ENCODE results near the gene ZBTB16. TPM values are rescaled to one million over a fixed set of nuclear protein-coding genes. Genes with fewer than 3 reads are reported as not detected.

Gene ZBTB16
- total RNA-seq, 1 donor from 2014 or later, result 160 TPM

GRCh38 chr11:114081641-114082414, 22.3 kb downstream of the ZBTB16 start:
- ATAC-seq (no peak), DNase-seq (ENCODE audit: low spot score) (no peak)

- peak; percentile 47 for DNase-seq (ENCODE audit: low spot score)
- peak; percentile 39 for ATAC-seq
Observed at GRCh38 chr11:114082415-114082748, 22.9 kb downstream of the ZBTB16 start.

GRCh38 chr11:114082767-114083181, 23.3 kb downstream of the ZBTB16 start:
- DNase-seq (ENCODE audit: low spot score) (peak; percentile 62), ATAC-seq (peak; percentile 20)

- DNase-seq (ENCODE audit: low spot score) (peak; percentile 45), ATAC-seq (no peak)
Observed at GRCh38 chr11:114083391-114084252, 24.1 kb downstream of the ZBTB16 start.

- DNase-seq (ENCODE audit: low spot score) (no peak), ATAC-seq (no peak)
Observed at GRCh38 chr11:114084414-114084813, 24.9 kb downstream of the ZBTB16 start.

GRCh38 chr11:114085965-114086793, 26.7 kb downstream of the ZBTB16 start:
- DNase-seq (ENCODE audit: low spot score), result peak; percentile 68
- peak; percentile 63 for ATAC-seq

GRCh38 chr11:114087025-114087424, 27.5 kb downstream of the ZBTB16 start:
- ATAC-seq (no peak), DNase-seq (ENCODE audit: low spot score) (peak; percentile 42)

GRCh38 chr11:114088216-114088615, 28.7 kb downstream of the ZBTB16 start:
- no peak for ATAC-seq

GRCh38 chr11:114088836-114089235, 29.3 kb downstream of the ZBTB16 start:
- no peak for ATAC-seq

More at GRCh38 chr11:114088216-114088615, 28.7 kb downstream of the ZBTB16 start:
- no peak for DNase-seq (ENCODE audit: low spot score)

GRCh38 chr11:114089748-114090147, 30.2 kb downstream of the ZBTB16 start:
- ATAC-seq, result peak; percentile 57
- peak; percentile 67 for DNase-seq (ENCODE audit: low spot score)

More at GRCh38 chr11:114088836-114089235, 29.3 kb downstream of the ZBTB16 start:
- no peak for DNase-seq (ENCODE audit: low spot score)

GRCh38 chr11:114090225-114090910, 30.9 kb downstream of the ZBTB16 start:
- DNase-seq (ENCODE audit: low spot score) (no peak), ATAC-seq (no peak)

- ATAC-seq (no peak), DNase-seq (ENCODE audit: low spot score) (no peak)
Observed at GRCh38 chr11:114090976-114091375, 31.5 kb downstream of the ZBTB16 start.

GRCh38 chr11:114091516-114092397, 32.2 kb downstream of the ZBTB16 start:
- DNase-seq (ENCODE audit: low spot score) (no peak), ATAC-seq (peak; percentile 9)

GRCh38 chr11:114092478-114092877, 33.0 kb downstream of the ZBTB16 start:
- DNase-seq (ENCODE audit: low spot score), result no peak
- ATAC-seq, result no peak

GRCh38 chr11:114092953-114093352, 33.4 kb downstream of the ZBTB16 start:
- ATAC-seq, result peak; percentile 42
- no peak for DNase-seq (ENCODE audit: low spot score)

GRCh38 chr11:114094516-114094915, 35.0 kb downstream of the ZBTB16 start:
- DNase-seq (ENCODE audit: low spot score), result no peak

GRCh38 chr11:114095899-114096298, 36.4 kb downstream of the ZBTB16 start:
- ATAC-seq (no peak), DNase-seq (ENCODE audit: low spot score) (no peak)

More at GRCh38 chr11:114094516-114094915, 35.0 kb downstream of the ZBTB16 start:
- ATAC-seq, result no peak

GRCh38 chr11:114097832-114098231, 38.3 kb downstream of the ZBTB16 start:
- DNase-seq (ENCODE audit: low spot score) (no peak), ATAC-seq (no peak)

- ATAC-seq (peak; percentile 74), DNase-seq (ENCODE audit: low spot score) (peak; percentile 68)
Observed at GRCh38 chr11:114098927-114099326, 39.4 kb downstream of the ZBTB16 start.
